Muscle of leg (tissue), 11 donors: Measurements from ENCODE around the gene FRAS1. TPM values are rescaled to one million over a fixed set of nuclear protein-coding genes. Genes with fewer than 3 reads are reported as not detected.

Experiments
- DNase-seq: peaks from one replicate; pipeline ENCODE4 v3.0.0; 2013
- H3K27ac ChIP-seq: one replicate; pipeline ENCODE4 v1.5.1; 2013; ENCODE audit warnings: mild to moderate bottlenecking, low read length, control low read depth
- H3K27me3 ChIP-seq: one replicate; pipeline ENCODE4 v1.6.1; 2013; ENCODE audit warnings: low read length; ENCODE audit not compliant: control insufficient read depth, insufficient read depth
- H3K36me3 ChIP-seq: one replicate; pipeline ENCODE4 v1.6.1; 2013; ENCODE audit warnings: low read length; ENCODE audit not compliant: control insufficient read depth, insufficient read depth
- H3K4me1 ChIP-seq: one replicate; pipeline ENCODE4 v1.6.1; 2013; ENCODE audit warnings: low read length; ENCODE audit not compliant: control insufficient read depth, insufficient read depth
- H3K4me3 ChIP-seq: one replicate; pipeline ENCODE4 v1.5.1; 2013; ENCODE audit warnings: low read length, control low read depth
- H3K9me3 ChIP-seq: replicated peaks from 2 replicates; pipeline ENCODE4 v1.6.1; 2013; ENCODE audit warnings: low read depth, low read length; ENCODE audit not compliant: control insufficient read depth
- WGBS: methylation state at CpG from one replicate; pipeline ENCODE4 v1.1.5; 2013; ENCODE audit warnings: missing lambda C conversion rate; ENCODE audit not compliant: insufficient coverage; 5-methylcytosine and 5-hydroxymethylcytosine counted together
- polyA plus RNA-seq, 8 donors: library from polyadenylated mRNA; unstranded; fragments of 120-200 nt; gene quantifications; one replicate each; pipeline versions ENCODE4 v1.2.1 to v1.2.3, GENCODE V29; 2013; ENCODE audit warnings: inconsistent platforms in 1 of 8, low replicate concordance in 1 of 8; ENCODE audit not compliant: insufficient read length in 8 of 8, insufficient read depth in 1 of 8
- total RNA-seq: library from RNA; stranded (reverse); fragments of 120-200 nt; gene quantifications from one replicate; pipeline ENCODE4 v1.2.4, GENCODE V29; 2013

Gene FRAS1
- total and polyA plus RNA-seq, 9 donors = 3.6 to 15.8 (median 7.4) TPM

GRCh38 chr4:78354782-78355181 is 297.7 kb downstream of the FRAS1 start:
- no peak for DNase-seq
- H3K27ac ChIP-seq = no peak overlapping the region
- no peak overlapping the region for H3K4me3 ChIP-seq
- peaks cover 4% of the 10 kb centered on the region for H3K4me1 ChIP-seq
- H3K36me3 ChIP-seq = no peaks in the 10 kb centered on the region
- no CpG with 5 or more reads among the region's 4 CpGs for WGBS
- no peaks in the 10 kb centered on the region for H3K9me3 ChIP-seq
- H3K27me3 ChIP-seq = no peaks in the 10 kb centered on the region

- DNase-seq = no peak
- Histone ChIP-seq H3K4me3 (no peak overlapping the region), H3K27ac (no peak overlapping the region), H3K4me1 (peaks cover 4% of the 10 kb centered on the region), H3K27me3 (no peaks in the 10 kb centered on the region), H3K36me3 (no peaks in the 10 kb centered on the region), H3K9me3 (no peaks in the 10 kb centered on the region)
- no CpG with 5 or more reads among the region's 3 CpGs for WGBS
These were observed 298.2 kb downstream of the FRAS1 start for GRCh38 chr4:78355306-78355705.

GRCh38 chr4:78356251-78356786 is 299.2 kb downstream of the FRAS1 start:
- DNase-seq = peak; percentile 62
- Histone ChIP-seq H3K9me3 (no peaks in the 10 kb centered on the region), H3K4me3 (no peak overlapping the region), H3K36me3 (no peaks in the 10 kb centered on the region), H3K27ac (no peak overlapping the region), H3K27me3 (no peaks in the 10 kb centered on the region), H3K4me1 (peaks cover 4% of the 10 kb centered on the region)
- 88% methylated on average over 1 of the region's 2 CpGs for WGBS

- no peaks in the 10 kb centered on the region for H3K27me3 ChIP-seq
- no peak for DNase-seq
- H3K4me3 ChIP-seq = no peak overlapping the region
- 89% methylated on average over 1 of the region's 1 CpG for WGBS
- no peaks in the 10 kb centered on the region for H3K36me3 ChIP-seq
- H3K9me3 ChIP-seq = no peaks in the 10 kb centered on the region
- peaks cover 4% of the 10 kb centered on the region for H3K4me1 ChIP-seq
- H3K27ac ChIP-seq = no peak overlapping the region
These were observed 300.0 kb downstream of the FRAS1 start for GRCh38 chr4:78357122-78357521.

GRCh38 chr4:78360466-78360865 is 303.3 kb downstream of the FRAS1 start:
- Histone ChIP-seq H3K4me1 (peaks cover 3% of the 10 kb centered on the region), H3K27me3 (no peaks in the 10 kb centered on the region), H3K4me3 (no peak overlapping the region), H3K9me3 (no peaks in the 10 kb centered on the region), H3K27ac (no peak overlapping the region), H3K36me3 (no peaks in the 10 kb centered on the region)
- 45% methylated on average over 2 of the region's 3 CpGs for WGBS
- DNase-seq = no peak

- H3K9me3 ChIP-seq = no peaks in the 10 kb centered on the region
- H3K36me3 ChIP-seq = no peaks in the 10 kb centered on the region
- no CpG with 5 or more reads among the region's 4 CpGs for WGBS
- H3K4me1 ChIP-seq = no peaks in the 10 kb centered on the region
- H3K27ac ChIP-seq = no peak overlapping the region
- no peak for DNase-seq
- H3K4me3 ChIP-seq = no peak overlapping the region
- no peaks in the 10 kb centered on the region for H3K27me3 ChIP-seq
These were observed 304.5 kb downstream of the FRAS1 start for GRCh38 chr4:78361621-78362120.

GRCh38 chr4:78362310-78362709 is 305.2 kb downstream of the FRAS1 start:
- Histone ChIP-seq H3K27ac (no peak overlapping the region), H3K27me3 (no peaks in the 10 kb centered on the region), H3K4me3 (no peak overlapping the region), H3K36me3 (no peaks in the 10 kb centered on the region), H3K4me1 (no peaks in the 10 kb centered on the region), H3K9me3 (no peaks in the 10 kb centered on the region)
- DNase-seq = no peak
- WGBS = 93% methylated on average over 6 of the region's 6 CpGs

- Histone ChIP-seq H3K36me3 (no peaks in the 10 kb centered on the region), H3K9me3 (no peaks in the 10 kb centered on the region), H3K4me3 (no peak overlapping the region), H3K4me1 (no peaks in the 10 kb centered on the region), H3K27ac (no peak overlapping the region), H3K27me3 (no peaks in the 10 kb centered on the region)
- DNase-seq = no peak
- WGBS = 60% methylated on average over 4 of the region's 6 CpGs
These were observed 306.0 kb downstream of the FRAS1 start for GRCh38 chr4:78363031-78363570.

GRCh38 chr4:78369679-78370078 is 312.6 kb downstream of the FRAS1 start:
- Histone ChIP-seq H3K4me3 (no peak overlapping the region), H3K27me3 (no peaks in the 10 kb centered on the region), H3K36me3 (no peaks in the 10 kb centered on the region), H3K9me3 (no peaks in the 10 kb centered on the region), H3K4me1 (no peaks in the 10 kb centered on the region), H3K27ac (no peak overlapping the region)
- WGBS = no CpG with 5 or more reads among the region's 4 CpGs
- peak; percentile 30 for DNase-seq

GRCh38 chr4:78370631-78371372 is 313.7 kb downstream of the FRAS1 start:
- Histone ChIP-seq H3K36me3 (no peaks in the 10 kb centered on the region), H3K27ac (no peak overlapping the region), H3K4me3 (no peak overlapping the region), H3K9me3 (no peaks in the 10 kb centered on the region), H3K4me1 (no peaks in the 10 kb centered on the region), H3K27me3 (no peaks in the 10 kb centered on the region)
- DNase-seq = peak; percentile 23
- WGBS = 100% methylated on average over 1 of the region's 6 CpGs
